SU-DHL-6 (cell line): ENCODE results near the gene BNC2.

Experiments used
- EZH2phosphoT487 ChIP-seq: fragments of 200-600 bp; sonication (generic), shearing (Covaris generic); conservative IDR thresholded peaks from 2 replicates; pipeline ENCODE4 v1.6.1; 2018; ENCODE audit warnings: mild to moderate bottlenecking, antibody characterized with exemption, low read length, moderate library complexity, mixed read lengths
- TF ChIP-seq, protein P1 (sequence below): fragments of 200-600 bp; sonication (generic); IDR thresholded peaks from one replicate; pipeline ENCODE4 v1.5.1; 2017; ENCODE audit warnings: antibody characterized with exemption, mild to moderate bottlenecking, low read length, moderate library complexity; ENCODE audit not compliant: insufficient read depth, poor library complexity, severe bottlenecking

DNA sequence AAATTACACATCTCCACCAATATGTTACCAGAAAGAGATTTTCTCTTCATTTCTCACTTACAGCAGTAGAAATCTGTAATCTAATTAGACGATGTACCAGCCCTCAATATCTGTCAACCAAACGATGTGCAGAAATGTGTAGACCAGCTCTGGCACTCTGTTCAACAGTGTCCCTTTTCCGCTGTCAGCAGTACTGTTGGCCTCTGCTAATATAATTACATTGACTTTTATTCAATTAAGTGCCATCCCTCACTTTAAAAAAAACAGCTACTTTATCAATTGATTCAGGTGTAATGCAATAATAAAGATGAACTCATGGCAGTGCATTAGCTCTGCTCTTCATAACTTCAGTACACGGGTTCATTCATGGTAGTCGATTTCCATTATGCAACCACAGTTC, 448.4 kb downstream of the BNC2 start:
- TF ChIP-seq, protein P1, sequence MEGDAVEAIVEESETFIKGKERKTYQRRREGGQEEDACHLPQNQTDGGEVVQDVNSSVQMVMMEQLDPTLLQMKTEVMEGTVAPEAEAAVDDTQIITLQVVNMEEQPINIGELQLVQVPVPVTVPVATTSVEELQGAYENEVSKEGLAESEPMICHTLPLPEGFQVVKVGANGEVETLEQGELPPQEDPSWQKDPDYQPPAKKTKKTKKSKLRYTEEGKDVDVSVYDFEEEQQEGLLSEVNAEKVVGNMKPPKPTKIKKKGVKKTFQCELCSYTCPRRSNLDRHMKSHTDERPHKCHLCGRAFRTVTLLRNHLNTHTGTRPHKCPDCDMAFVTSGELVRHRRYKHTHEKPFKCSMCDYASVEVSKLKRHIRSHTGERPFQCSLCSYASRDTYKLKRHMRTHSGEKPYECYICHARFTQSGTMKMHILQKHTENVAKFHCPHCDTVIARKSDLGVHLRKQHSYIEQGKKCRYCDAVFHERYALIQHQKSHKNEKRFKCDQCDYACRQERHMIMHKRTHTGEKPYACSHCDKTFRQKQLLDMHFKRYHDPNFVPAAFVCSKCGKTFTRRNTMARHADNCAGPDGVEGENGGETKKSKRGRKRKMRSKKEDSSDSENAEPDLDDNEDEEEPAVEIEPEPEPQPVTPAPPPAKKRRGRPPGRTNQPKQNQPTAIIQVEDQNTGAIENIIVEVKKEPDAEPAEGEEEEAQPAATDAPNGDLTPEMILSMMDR, result no peak
- TF ChIP-seq EZH2phosphoT487, result no peak
